A673 (cell line): ENCODE measurements around the gene MVP.
A peak's percentile ranks its signal among the peaks of the same experiment; 100 is the strongest.

Experiments
- CTCF ChIP-seq: fragments of 300-800, 200-600 bp; sonication (generic); conservative IDR thresholded peaks from 2 replicates; pipeline ENCODE4 v1.5.1; 2017; ENCODE audit warnings: low read depth, mild to moderate bottlenecking, antibody characterized with exemption, low read length, moderate library complexity, mixed read lengths
- EZH2 ChIP-seq: fragments of 200-600 bp; sonication (generic); IDR thresholded peaks from 2 replicates; pipeline ENCODE4 v1.6.1; 2017; ENCODE audit warnings: borderline replicate concordance, low read depth, mild to moderate bottlenecking, mixed read lengths, antibody characterized with exemption, low read length; ENCODE audit not compliant: poor library complexity, severe bottlenecking

- TF ChIP-seq CTCF (peak; percentile 53), EZH2 (no peak)
Observed at GRCh38 chr16:29807426-29808218, 12.6 kb upstream of the MVP start.
